Hematopoietic multipotent progenitor cell treated with erythropoietin and hydrocortisone succinate and interleukin-3 and kit ligand, for 8 days (in vitro differentiated cells): ENCODE data around the gene NRXN3.

Experiments used
- DNase-seq: peaks from one replicate; pipeline ENCODE4 v3.0.0-alpha.2; 2015

The NRXN3 gene

GRCh38 chr14:79570648-79571047, 1400.5 kb downstream of the NRXN3 start:
- DNase-seq, result no peak

GRCh38 chr14:79571366-79571765, 1401.2 kb downstream of the NRXN3 start:
- no peak for DNase-seq

- DNase-seq, result no peak
Observed at GRCh38 chr14:79573486-79573885, 1403.3 kb downstream of the NRXN3 start.

GRCh38 chr14:79575032-79575431, 1404.9 kb downstream of the NRXN3 start:
- no peak for DNase-seq

GRCh38 chr14:79576424-79576823, 1406.3 kb downstream of the NRXN3 start:
- DNase-seq, result no peak

GRCh38 chr14:79578470-79578869, 1408.3 kb downstream of the NRXN3 start:
- DNase-seq, result no peak

- no peak for DNase-seq
Observed at GRCh38 chr14:79580414-79580813, 1410.2 kb downstream of the NRXN3 start.

- DNase-seq, result no peak
Observed at GRCh38 chr14:79580906-79581305, 1410.7 kb downstream of the NRXN3 start.

GRCh38 chr14:79581912-79582576, 1411.9 kb downstream of the NRXN3 start:
- DNase-seq, result no peak

GRCh38 chr14:79583738-79584408, 1413.7 kb downstream of the NRXN3 start:
- no peak for DNase-seq

- DNase-seq, result no peak
Observed at GRCh38 chr14:79584679-79585078, 1414.5 kb downstream of the NRXN3 start.

GRCh38 chr14:79585845-79586244, 1415.7 kb downstream of the NRXN3 start:
- no peak for DNase-seq

GRCh38 chr14:79586416-79586815, 1416.2 kb downstream of the NRXN3 start:
- no peak for DNase-seq

GRCh38 chr14:79586989-79587598, 1416.9 kb downstream of the NRXN3 start:
- DNase-seq, result no peak

GRCh38 chr14:79587875-79588274, 1417.7 kb downstream of the NRXN3 start:
- no peak for DNase-seq

- no peak for DNase-seq
Observed at GRCh38 chr14:79588398-79588797, 1418.2 kb downstream of the NRXN3 start.

GRCh38 chr14:79596551-79596950, 1426.4 kb downstream of the NRXN3 start:
- DNase-seq, result no peak

GRCh38 chr14:79597566-79597965, 1427.4 kb downstream of the NRXN3 start:
- DNase-seq, result no peak

GRCh38 chr14:79598339-79598738, 1428.2 kb downstream of the NRXN3 start:
- no peak for DNase-seq

GRCh38 chr14:79599239-79599638, 1429.1 kb downstream of the NRXN3 start:
- no peak for DNase-seq

GRCh38 chr14:79600406-79600805, 1430.2 kb downstream of the NRXN3 start:
- no peak for DNase-seq

GRCh38 chr14:79601579-79601978, 1431.4 kb downstream of the NRXN3 start:
- DNase-seq, result no peak

GRCh38 chr14:79602045-79602444, 1431.9 kb downstream of the NRXN3 start:
- DNase-seq, result no peak

GRCh38 chr14:79602742-79603141, 1432.6 kb downstream of the NRXN3 start:
- DNase-seq, result no peak
